Measurements from ENCODE around the gene ACER3. TPM values are rescaled to one million over a fixed set of nuclear protein-coding genes. Genes with fewer than 3 reads are reported as not detected.
"Not testable (repeated sequence)": the region's sequence is repeated elsewhere in the genome, so short reads cannot be mapped to it uniquely, and the experiment has no call there.

The ACER3 gene
- total RNA-seq, 2 donors from 2014 or later: 7.0 to 24.7 TPM

DNA sequence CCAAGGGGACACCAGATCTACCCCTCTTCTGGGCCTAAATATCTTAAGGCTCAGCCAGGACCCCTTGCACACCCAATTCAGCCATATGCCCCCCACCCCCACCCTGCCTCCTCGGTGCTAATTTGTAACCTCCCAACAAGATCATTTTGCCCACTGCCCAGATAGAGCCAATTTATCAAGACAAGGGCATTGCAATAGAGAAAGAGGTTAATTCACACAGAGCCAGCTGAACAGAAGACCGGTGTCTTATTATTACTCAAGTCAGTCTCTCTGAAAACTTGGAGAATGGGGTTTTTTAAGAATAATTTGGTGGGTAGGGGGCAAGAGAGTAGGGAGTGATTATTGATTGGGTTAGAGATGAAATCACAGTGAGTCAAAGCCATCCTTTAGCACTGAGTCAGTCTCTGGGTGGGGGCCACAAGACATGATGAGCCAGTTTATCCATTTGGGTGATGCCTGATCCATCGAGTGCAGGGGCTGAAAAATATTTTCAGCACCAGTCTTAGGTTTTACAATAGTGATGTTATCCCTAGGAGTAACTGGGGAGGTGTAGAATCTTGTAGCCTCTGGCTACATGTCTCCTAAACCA is 196.2 kb downstream of the ACER3 start:
- H3K4me3 ChIP-seq: no peak overlapping the region
- H3K4me1 ChIP-seq (ENCODE audit: control insufficient read depth in 1 of 2, low read depth in 2 of 2): no peaks in the 10 kb centered on the region
- peaks cover 15% of the 10 kb centered on the region for H3K9me3 ChIP-seq
- DNase-seq (ENCODE audit: low spot score) (no peak), ATAC-seq (ENCODE audit: insufficient number of reproducible peaks, low FRiP score, low read depth) (no peak)
- H3K36me3 ChIP-seq: no peaks in the 10 kb centered on the region
- H3K27me3 ChIP-seq (replicated peaks; ENCODE audit: insufficient read depth): no peaks in the 10 kb centered on the region
- H3K27ac ChIP-seq: no peak overlapping the region
- TF ChIP-seq, protein P1, sequence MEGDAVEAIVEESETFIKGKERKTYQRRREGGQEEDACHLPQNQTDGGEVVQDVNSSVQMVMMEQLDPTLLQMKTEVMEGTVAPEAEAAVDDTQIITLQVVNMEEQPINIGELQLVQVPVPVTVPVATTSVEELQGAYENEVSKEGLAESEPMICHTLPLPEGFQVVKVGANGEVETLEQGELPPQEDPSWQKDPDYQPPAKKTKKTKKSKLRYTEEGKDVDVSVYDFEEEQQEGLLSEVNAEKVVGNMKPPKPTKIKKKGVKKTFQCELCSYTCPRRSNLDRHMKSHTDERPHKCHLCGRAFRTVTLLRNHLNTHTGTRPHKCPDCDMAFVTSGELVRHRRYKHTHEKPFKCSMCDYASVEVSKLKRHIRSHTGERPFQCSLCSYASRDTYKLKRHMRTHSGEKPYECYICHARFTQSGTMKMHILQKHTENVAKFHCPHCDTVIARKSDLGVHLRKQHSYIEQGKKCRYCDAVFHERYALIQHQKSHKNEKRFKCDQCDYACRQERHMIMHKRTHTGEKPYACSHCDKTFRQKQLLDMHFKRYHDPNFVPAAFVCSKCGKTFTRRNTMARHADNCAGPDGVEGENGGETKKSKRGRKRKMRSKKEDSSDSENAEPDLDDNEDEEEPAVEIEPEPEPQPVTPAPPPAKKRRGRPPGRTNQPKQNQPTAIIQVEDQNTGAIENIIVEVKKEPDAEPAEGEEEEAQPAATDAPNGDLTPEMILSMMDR (IDR thresholded peaks at IDR 0.05): no peak

DNA sequence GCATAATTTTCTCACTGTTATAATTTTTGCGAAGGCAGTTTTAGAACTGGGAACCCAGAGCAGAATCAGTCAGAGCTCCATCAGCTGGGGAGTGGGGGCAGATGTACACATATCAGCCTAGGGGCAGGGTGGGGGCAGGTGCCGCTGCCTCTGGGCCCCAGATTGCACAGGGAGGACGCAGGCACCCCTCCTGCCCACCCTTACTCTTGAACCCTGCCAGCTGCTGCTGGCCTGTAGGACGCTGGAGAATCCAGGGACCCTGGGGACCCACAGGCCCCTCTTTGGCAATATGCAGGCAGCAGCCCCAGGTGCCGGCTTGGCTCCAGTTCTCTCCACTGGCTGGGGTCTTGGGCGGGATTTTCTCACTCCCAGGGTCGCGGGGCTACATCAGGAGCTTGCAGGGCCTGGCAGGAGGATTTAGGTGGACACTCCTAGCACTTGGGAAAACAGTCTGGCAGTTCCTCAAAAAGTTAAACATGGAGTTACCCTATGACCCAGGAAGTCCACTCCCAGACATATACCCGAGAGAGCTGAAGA is 197.3 kb downstream of the ACER3 start:
- no peak for ATAC-seq (ENCODE audit: insufficient number of reproducible peaks, low FRiP score, low read depth)
- TF ChIP-seq, protein P1 (IDR thresholded peaks at IDR 0.05): no peak
- peaks cover 15% of the 10 kb centered on the region for H3K9me3 ChIP-seq
- no peaks in the 10 kb centered on the region for H3K4me1 ChIP-seq (ENCODE audit: control insufficient read depth in 1 of 2, low read depth in 2 of 2)
- H3K27ac ChIP-seq: no peak overlapping the region
- no peak for DNase-seq (ENCODE audit: low spot score)
- H3K4me3 ChIP-seq: no peak overlapping the region
- no peaks in the 10 kb centered on the region for H3K27me3 ChIP-seq (replicated peaks; ENCODE audit: insufficient read depth)
- H3K36me3 ChIP-seq: no peaks in the 10 kb centered on the region

DNA sequence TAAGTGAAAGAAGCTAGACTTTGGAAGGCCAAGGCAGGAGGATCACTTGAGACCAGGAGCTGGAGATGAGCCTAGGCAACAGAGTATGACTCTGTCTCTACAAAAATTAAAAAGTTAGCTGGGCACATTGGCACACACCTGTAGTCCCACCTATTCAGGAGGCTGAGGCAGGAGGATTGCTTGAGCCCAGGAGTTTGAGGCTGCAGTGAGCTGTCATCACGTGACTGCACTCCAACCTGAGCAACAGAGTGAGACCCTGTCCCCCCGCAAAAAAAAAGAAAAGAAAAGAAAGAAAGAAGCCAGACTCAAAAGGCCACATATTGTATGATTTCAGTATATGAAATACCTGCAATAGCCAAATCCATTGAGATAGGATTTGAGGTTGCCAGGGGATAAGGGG is 198.2 kb downstream of the ACER3 start:
- no peak for DNase-seq (ENCODE audit: low spot score)
- TF ChIP-seq, protein P1 (IDR thresholded peaks at IDR 0.05): no peak
- H3K9me3 ChIP-seq: peaks cover 15% of the 10 kb centered on the region
- no peak overlapping the region for H3K4me3 ChIP-seq
- H3K4me1 ChIP-seq (ENCODE audit: control insufficient read depth in 1 of 2, low read depth in 2 of 2): no peaks in the 10 kb centered on the region
- H3K27me3 ChIP-seq (replicated peaks; ENCODE audit: insufficient read depth): no peaks in the 10 kb centered on the region
- no peak overlapping the region for H3K27ac ChIP-seq
- no peak for ATAC-seq (ENCODE audit: insufficient number of reproducible peaks, low FRiP score, low read depth)
- no peaks in the 10 kb centered on the region for H3K36me3 ChIP-seq

DNA sequence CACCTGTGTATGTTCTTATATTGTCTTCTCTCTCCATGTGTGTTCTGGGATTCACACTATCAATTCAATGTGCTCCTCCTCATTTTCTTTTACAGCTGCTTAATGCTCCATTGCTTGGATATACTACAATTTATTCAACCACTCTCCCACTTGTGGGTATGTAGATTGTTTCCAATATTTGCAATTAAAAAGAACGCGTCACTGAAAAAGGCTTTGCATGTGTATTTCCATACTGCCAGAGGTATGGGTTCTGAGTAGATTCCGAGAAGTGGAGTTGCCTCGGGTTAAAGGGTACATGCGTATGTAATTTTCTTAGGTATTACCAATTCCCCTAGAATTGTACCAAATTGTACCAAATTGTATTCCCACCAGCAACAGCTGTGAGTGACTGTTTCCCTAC is 199.1 kb downstream of the ACER3 start:
- Histone ChIP-seq H3K4me1 (ENCODE audit: control insufficient read depth in 1 of 2, low read depth in 2 of 2) (no peaks in the 10 kb centered on the region), H3K9me3 (peaks cover 15% of the 10 kb centered on the region), H3K4me3 (no peak overlapping the region), H3K36me3 (no peaks in the 10 kb centered on the region), H3K27me3 (replicated peaks; ENCODE audit: insufficient read depth) (no peaks in the 10 kb centered on the region), H3K27ac (no peak overlapping the region)
- ATAC-seq (ENCODE audit: insufficient number of reproducible peaks, low FRiP score, low read depth): no peak
- DNase-seq (ENCODE audit: low spot score): no peak
- TF ChIP-seq, protein P1 (IDR thresholded peaks at IDR 0.05): no peak

DNA sequence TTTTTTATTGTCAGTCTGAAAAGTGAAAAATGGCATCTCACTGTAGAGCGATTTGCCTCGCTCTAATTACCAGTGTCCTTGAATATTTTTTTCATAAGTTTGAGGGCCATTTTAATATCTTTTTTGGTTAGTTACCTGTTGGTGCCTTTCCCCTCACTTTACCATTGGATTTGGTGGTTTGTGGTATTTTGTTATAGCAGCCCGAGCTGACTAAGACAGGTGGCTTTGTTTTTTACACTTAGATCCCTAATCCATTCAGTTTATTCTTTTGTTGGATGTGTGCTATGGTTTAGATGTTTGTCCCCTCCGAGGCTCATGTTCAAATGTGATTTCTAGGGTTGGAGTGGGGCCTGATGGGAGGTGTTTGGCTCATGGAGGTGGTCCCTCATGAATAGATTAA is 199.5 kb downstream of the ACER3 start:
- TF ChIP-seq, protein P1 (IDR thresholded peaks at IDR 0.05): no peak
- H3K36me3 ChIP-seq: no peaks in the 10 kb centered on the region
- no peak for ATAC-seq (ENCODE audit: insufficient number of reproducible peaks, low FRiP score, low read depth)

DNA sequence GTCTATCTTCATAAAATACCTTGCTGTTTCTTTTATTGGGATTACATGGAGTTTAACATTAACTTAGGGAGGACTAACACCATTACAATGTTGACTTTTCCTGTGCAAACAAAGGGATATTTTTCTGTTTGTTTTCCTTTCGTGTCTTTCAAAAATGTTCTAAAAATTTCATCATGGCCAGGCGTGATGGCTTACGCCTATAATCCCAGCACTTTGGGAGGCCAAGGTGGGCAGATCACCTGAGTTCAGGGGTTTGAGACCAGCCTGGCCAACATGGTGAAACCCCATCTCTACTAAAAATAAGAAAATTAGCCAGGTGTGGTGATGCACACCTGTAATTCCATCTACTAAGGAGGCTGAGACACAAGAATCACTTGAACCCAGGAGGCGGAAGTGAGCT is 200.5 kb downstream of the ACER3 start:
- not testable (repeated sequence) for H3K27ac ChIP-seq; H3K4me3 ChIP-seq; H3K36me3 ChIP-seq; DNase-seq (ENCODE audit: low spot score); H3K27me3 ChIP-seq (replicated peaks; ENCODE audit: insufficient read depth); ATAC-seq (ENCODE audit: insufficient number of reproducible peaks, low FRiP score, low read depth); H3K4me1 ChIP-seq (ENCODE audit: control insufficient read depth in 1 of 2, low read depth in 2 of 2)
- peaks cover 13% of the 10 kb centered on the region for H3K9me3 ChIP-seq

More for the DNA sequence above, 199.5 kb downstream of the ACER3 start:
- Histone ChIP-seq H3K27me3 (replicated peaks; ENCODE audit: insufficient read depth) (no peaks in the 10 kb centered on the region), H3K9me3 (peaks cover 15% of the 10 kb centered on the region), H3K4me3 (no peak overlapping the region), H3K27ac (no peak overlapping the region), H3K4me1 (ENCODE audit: control insufficient read depth in 1 of 2, low read depth in 2 of 2) (no peaks in the 10 kb centered on the region)
- no peak for DNase-seq (ENCODE audit: low spot score)
